CD4-positive, alpha-beta T cell treated with Interleukin-2 at 100 ng/mL for 4 hours (primary cell): ENCODE measurements around the gene SPDYE4.
A peak's percentile ranks its signal among the peaks of the same experiment; 100 is the strongest.

Experiments used
- DNase-seq: peaks from one replicate; pipeline ENCODE4 v3.0.0-alpha.2; 2020; ENCODE audit warnings: low spot score

The SPDYE4 gene

GRCh38 chr17:8785547-8786413, 27.4 kb upstream of the SPDYE4 start:
- peak; percentile 52 for DNase-seq

DNA sequence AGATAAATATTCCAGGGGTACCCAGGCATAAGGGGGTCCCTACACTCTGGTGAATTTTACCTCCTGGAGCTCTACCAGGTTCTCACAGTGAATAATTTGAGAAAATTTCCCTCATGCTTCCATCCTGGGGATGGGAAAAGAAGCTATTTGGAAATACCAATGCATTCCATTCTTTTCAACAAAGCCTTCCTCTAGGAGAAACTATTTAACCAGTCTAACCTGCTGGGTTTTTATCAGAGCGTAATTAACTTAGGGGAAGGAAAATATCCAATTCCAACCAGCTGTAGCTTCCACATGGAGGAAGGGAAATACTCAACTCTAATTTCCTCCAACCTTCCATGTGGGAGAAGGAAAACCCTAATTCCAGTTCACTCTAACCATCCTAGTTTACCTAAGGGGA, 23.8 kb upstream of the SPDYE4 start:
- no peak for DNase-seq

GRCh38 chr17:8781776-8782175, 23.4 kb upstream of the SPDYE4 start:
- DNase-seq, result no peak

DNA sequence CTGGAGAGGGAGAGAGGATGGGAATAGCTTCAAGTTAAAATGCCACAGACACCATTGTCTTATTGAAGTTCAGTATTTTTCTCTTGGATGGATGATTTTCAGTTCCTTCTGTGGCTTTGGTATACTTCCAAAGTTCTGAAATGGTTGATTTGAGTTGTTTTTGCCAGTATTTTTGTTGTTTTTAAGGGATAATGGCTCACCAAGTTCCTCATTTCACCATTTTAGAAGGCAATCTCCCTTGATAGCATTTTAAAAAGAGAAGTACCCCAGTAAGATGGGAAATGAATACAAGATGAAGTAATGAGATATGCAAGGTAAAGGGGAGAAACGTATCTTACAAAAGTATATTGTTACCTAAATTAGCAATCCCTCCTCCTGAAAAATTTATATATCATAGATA, 18.5 kb upstream of the SPDYE4 start:
- no peak for DNase-seq

DNA sequence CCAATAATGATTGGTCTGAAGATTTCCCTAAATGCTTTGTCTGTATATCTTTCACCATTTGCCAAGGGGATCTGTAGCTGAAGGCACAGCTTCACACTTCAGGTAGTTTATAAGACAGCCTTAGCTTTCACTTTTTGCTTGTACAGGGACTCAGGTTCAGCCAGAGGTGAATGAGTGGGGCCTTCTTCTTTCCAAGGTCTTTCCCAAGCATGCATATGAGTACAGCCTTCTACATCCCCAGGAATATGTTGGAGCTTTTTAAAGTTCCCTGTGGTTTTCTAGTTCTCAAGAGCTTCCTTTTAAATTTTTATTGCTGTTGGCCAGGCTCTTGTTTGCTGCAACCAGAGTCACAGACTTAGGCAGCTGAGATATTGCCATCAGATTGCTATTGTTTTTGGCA, 17.9 kb upstream of the SPDYE4 start:
- no peak for DNase-seq

DNA sequence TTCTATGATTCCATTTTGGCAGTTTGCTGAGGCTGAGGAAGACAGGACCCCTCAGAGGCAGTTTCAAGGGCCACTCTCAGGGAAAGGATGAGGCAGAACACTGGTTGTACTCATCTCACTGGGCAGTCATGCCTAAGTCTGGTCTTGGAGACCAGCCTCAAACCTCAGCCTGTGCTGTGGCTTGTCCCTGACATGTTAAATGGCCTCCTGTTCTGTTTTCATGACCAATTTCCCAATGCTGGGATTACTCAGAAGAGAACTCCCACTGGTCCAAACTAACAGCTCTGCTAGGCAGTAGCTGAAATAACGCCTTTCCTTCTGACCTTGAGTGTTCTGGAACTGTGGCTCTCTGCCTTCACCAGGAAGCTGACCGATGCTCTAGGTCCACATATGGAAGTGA, 8.4 kb upstream of the SPDYE4 start:
- DNase-seq, result no peak

GRCh38 chr17:8762012-8762411, 3.7 kb upstream of the SPDYE4 start:
- DNase-seq, result no peak

DNA sequence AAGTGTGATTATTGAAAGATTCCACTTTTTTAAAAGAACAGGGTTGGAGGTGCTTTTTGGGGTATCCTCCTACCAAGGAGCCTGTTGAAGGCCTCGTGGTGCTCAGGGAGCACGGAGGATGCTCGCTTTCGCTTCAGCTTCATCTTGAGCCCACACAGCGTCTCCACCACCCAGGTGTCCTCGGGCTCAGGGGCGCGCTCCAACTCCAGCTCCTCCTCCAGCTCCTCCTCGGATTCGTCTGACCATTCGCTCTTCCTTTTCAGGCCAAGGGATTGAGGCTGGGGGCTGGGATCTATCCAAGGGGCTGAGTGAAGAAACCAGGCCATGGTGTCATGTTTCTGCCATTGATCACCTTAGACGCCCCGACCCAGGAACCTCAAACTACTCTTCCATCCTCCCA, 1.2 kb downstream of the SPDYE4 start:
- DNase-seq, result no peak

DNA sequence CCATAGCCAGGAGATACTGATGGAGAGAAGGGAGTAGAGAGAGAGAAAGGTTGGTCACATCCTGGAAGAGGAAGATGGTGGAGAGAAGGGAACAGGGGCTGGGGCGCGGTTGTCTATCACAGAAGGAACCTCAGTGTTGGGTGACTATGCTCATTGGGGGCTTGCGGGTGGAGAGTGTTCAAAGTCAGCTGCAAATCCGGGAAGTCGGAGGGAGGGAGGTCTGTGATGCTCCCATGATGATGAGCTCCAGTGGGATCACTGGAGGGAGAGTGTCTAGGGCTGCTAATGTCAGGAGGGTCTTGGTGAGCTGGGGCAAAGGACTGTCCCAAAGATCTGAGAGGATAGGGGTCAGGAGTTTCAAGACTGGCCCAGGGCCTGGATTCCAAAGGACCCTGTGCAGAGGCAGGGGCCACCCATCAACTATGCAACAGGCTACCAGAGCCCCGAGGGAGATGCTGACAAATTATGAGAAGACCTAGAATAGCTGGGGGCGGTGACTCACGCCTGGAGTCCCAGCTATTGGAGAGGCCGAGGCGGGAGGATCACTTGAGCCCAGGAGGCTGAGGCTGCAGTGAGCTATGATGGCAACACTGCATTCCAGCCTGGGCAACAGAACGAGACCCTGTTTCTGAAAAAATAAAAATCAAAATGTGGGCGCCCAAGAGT, 2.6 kb downstream of the SPDYE4 start:
- no peak for DNase-seq

GRCh38 chr17:8754890-8755289, 3.5 kb downstream of the SPDYE4 start:
- no peak for DNase-seq

DNA sequence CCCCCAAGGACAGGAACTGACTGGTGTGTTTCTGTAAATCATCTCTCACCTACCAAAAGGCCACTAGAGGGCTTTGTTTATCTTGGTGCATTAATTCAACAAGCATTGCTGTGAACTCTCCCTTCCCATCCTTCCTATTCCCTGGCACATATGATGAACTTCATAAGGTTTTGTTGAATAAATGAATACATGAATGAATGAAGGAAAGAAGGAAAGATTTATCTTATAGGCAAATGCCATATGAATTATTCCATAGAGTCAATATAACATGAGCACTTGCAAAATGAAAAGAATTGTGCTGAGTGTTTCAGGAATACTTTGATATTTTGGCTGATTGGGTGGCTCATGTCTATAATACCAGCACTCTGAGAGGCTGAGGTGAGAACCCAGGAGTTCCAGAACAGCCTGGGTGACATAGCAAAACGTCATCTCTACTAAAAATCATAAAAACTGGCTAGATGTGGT, 4.3 kb downstream of the SPDYE4 start:
- no peak for DNase-seq

- no peak for DNase-seq
Observed at GRCh38 chr17:8753136-8753975, 5.0 kb downstream of the SPDYE4 start.

DNA sequence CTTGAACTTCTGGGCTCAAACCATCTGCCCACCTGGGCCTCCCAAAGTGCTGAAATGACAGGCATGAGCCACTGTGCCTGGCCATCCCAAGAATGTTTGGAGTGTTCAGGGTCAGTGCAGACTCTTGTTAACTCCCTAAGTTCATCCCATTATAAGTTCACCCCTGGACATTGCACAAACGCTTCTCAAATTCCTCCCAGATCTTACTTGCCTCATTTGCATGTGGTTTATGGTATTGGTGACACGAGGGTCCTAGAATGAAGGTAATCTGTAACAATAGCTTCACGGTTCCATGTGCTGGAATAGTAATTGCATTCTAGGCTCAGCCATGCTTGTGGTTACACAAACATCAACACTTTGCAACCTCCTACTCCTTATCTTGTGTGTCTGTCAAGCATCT, 8.7 kb downstream of the SPDYE4 start:
- no peak for DNase-seq

- DNase-seq, result no peak
Observed at GRCh38 chr17:8747742-8748141, 10.6 kb downstream of the SPDYE4 start.

- no peak for DNase-seq
Observed at GRCh38 chr17:8746501-8747236, 11.7 kb downstream of the SPDYE4 start.

- peak; percentile 78 for DNase-seq
Observed at GRCh38 chr17:8745586-8746500, 12.5 kb downstream of the SPDYE4 start.

DNA sequence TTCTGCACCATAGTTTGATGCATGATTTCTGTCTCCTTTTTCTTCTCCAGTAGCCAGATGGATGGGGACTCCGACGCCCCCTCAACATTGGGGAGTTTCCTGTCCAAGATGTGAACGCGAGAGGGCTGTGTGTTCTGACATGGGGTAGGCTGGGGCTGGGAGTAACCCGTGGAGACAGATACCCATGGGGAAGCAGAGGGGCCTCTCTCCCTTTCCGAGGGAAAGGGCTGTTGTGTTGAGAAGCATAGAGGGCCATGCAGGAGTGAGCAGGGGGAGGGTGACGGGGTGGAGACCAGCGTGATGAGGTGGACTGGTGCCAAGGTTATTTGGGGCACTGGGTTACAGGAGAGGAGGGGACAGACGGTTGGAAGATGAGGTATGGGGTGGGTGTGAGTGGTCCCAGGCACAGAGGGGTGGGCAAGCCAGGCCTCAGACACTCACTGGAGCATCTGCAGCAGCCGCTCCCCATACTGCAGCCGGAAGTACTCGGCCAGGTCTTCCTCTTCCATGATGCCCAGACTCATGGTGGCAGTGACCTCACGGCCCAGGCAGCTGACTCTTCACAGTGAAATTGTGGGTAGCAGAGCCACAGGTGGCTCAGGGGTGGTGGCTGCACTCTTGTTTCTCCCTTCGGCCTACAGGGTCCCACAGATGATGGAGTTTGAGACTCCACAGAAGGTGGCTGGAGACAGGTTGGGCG, 14.1 kb downstream of the SPDYE4 start:
- DNase-seq, result no peak

- no peak for DNase-seq
Observed at GRCh38 chr17:8742819-8743218, 15.5 kb downstream of the SPDYE4 start.

GRCh38 chr17:8742274-8742673, 16.1 kb downstream of the SPDYE4 start:
- no peak for DNase-seq

DNA sequence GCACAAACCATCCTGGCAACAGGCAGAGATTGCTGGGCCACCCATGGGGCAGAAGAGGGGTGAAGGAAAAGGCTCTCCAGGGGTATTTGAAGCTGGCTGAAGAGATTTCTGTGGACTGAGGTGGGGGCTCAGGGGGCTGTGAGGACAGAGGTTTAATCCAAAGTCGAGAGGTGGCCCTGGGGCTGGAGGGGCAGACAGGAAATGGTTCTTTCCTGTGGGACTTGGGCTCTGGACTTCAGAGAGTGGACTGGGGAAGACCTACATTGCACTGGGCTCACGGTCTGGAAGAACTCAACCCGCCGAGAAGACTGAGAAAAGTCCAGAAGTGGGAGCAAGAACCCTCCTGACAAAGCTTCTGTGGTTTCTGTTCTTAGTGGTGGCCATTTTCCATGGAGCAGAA, 16.6 kb downstream of the SPDYE4 start:
- no peak for DNase-seq
